IMR-90 (cell line): ENCODE measurements around the gene FOXA2.

ENCODE experiments used
- MXI1 ChIP-seq: IDR thresholded peaks from 2 replicates; pipeline ENCODE4 v1.6.1; 2012; ENCODE audit warnings: low read depth, mild to moderate bottlenecking, low read length, moderate library complexity, borderline replicate concordance
- POLR2A ChIP-seq: IDR thresholded peaks from 2 replicates; pipeline ENCODE4 v1.6.1; 2012; ENCODE audit warnings: mild to moderate bottlenecking, low read depth, low read length
- RAD21 ChIP-seq: IDR thresholded peaks from 2 replicates; pipeline ENCODE4 v1.6.1; 2012; ENCODE audit warnings: low read length, improper control_type of control experiment
- TF ChIP-seq, protein P1 (sequence below): conservative IDR thresholded peaks from 2 replicates; pipeline ENCODE4 v1.5.1; 2012; ENCODE audit warnings: mild to moderate bottlenecking, low read depth, low read length, improper control_type of control experiment

DNA sequence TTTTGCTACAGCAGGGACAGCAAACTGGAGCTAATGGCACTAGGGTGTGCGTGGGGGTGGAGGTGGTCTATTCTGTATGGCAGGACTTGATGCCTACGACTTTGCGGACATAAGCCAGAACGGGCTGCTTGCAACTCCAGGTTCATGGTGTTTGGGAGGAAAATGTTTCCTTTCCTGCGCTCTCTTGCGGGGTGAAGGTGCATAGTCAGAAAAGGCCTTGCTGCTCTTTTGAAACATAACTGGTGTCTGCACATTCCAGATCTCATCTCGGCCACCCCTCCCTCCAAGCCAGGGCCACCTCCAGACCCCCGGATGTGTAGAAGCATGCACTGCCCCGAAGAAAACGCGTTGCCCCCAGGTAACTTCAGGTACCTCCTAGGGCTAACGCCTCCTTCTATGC lies 8.1 kb downstream of the FOXA2 start:
- no peak for TF ChIP-seq RAD21
- TF ChIP-seq, protein P1, sequence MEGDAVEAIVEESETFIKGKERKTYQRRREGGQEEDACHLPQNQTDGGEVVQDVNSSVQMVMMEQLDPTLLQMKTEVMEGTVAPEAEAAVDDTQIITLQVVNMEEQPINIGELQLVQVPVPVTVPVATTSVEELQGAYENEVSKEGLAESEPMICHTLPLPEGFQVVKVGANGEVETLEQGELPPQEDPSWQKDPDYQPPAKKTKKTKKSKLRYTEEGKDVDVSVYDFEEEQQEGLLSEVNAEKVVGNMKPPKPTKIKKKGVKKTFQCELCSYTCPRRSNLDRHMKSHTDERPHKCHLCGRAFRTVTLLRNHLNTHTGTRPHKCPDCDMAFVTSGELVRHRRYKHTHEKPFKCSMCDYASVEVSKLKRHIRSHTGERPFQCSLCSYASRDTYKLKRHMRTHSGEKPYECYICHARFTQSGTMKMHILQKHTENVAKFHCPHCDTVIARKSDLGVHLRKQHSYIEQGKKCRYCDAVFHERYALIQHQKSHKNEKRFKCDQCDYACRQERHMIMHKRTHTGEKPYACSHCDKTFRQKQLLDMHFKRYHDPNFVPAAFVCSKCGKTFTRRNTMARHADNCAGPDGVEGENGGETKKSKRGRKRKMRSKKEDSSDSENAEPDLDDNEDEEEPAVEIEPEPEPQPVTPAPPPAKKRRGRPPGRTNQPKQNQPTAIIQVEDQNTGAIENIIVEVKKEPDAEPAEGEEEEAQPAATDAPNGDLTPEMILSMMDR = no peak
- no peak for TF ChIP-seq POLR2A
- TF ChIP-seq MXI1 = no peak
